NT2/D1 (cell line): Measurements from ENCODE around the gene MZT2B.
"Not testable (repeated sequence)": the region's sequence is repeated elsewhere in the genome, so short reads cannot be mapped to it uniquely, and the experiment has no call there.

Source experiments
- DNase-seq: peaks from one replicate; pipeline ENCODE4 v3.0.0-alpha.2; 2011; ENCODE audit warnings: low read depth, low spot score
- H3K27me3 ChIP-seq: 2 replicates; pipeline ENCODE4 v1.6.0; 2011; ENCODE audit warnings: mild to moderate bottlenecking; ENCODE audit not compliant: insufficient read length, insufficient read depth
- H3K36me3 ChIP-seq: 2 replicates; pipeline ENCODE4 v1.6.1; 2011; ENCODE audit warnings: mild to moderate bottlenecking, low read length, mixed read lengths; ENCODE audit not compliant: insufficient read depth, insufficient read length
- H3K4me1 ChIP-seq: 2 replicates; pipeline ENCODE4 v1.5.1; 2011; ENCODE audit not compliant: insufficient read depth, insufficient read length
- H3K4me3 ChIP-seq: 2 replicates; pipeline ENCODE4 v1.5.1; 2011; ENCODE audit warnings: low read depth; ENCODE audit not compliant: insufficient read length
- H3K9ac ChIP-seq: 2 replicates; pipeline ENCODE4 v1.6.0; 2011; ENCODE audit warnings: low read depth; ENCODE audit not compliant: insufficient read length
- H3K9me3 ChIP-seq: 2 replicates; pipeline ENCODE4 v1.5.1; 2011; ENCODE audit warnings: mild to moderate bottlenecking, low read length; ENCODE audit not compliant: insufficient read depth
- SUZ12 ChIP-seq: IDR thresholded peaks from 2 replicates; pipeline ENCODE4 v1.6.1; 2011; ENCODE audit not compliant: insufficient read length, insufficient read depth; ENCODE audit errors: extremely low read depth
- YY1 ChIP-seq: IDR thresholded peaks from 2 replicates; pipeline ENCODE4 v1.6.1; 2011; ENCODE audit not compliant: insufficient read length, insufficient read depth
- ZNF274 ChIP-seq: IDR thresholded peaks from 2 replicates; pipeline ENCODE4 v1.6.1; 2011; ENCODE audit warnings: mild to moderate bottlenecking, low read depth, low read length

Gene MZT2B

DNA sequence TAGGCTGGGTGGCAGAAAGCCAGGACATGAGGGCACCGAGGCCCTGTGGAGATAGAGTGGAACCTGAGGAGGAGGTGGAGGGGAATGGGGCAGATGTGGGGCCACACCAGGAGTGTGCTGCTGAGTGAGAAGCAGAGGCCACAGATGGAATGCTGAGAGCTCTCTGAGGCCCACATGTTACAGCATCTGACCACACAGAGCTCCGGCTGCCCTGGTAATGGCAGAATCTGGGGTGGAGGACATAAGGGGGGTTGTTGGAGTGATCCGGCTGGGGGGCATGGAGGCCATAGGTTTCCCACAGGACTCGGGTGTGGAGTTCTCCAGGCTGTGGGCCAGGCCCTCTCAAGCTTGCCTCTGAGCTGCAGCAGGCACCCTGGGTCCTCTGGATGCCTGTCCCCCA is 3.8 kb downstream of the MZT2B start:
- Histone ChIP-seq H3K4me1 (peaks cover 14% of the 10 kb centered on the region), H3K9me3 (no peaks in the 10 kb centered on the region), H3K36me3 (peaks cover 34% of the 10 kb centered on the region), H3K4me3 (no peak overlapping the region), H3K27me3 (no peaks in the 10 kb centered on the region), H3K9ac (no peak overlapping the region)
- no peak for DNase-seq
- TF ChIP-seq ZNF274 (no peak), YY1 (no peak), SUZ12 (no peak)

DNA sequence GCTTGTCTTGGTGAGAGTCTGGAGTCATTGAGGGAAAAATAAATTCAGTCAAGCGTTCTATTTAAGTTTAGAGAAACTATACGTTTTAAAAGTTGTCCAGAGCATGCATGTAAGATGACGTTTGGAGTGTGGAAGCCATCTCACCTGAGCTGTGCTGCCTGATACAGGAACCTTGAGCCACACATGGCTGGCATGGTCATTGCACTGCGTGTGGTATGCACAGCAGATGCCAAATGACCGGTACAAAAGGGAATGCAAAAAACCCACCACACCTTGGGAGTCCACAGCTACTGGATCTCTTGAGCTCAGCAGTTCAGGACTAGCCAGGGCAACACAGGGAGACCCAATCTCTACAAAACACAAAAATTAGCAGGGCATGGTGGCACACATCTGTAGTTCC is 4.3 kb downstream of the MZT2B start:
- no peaks in the 10 kb centered on the region for H3K27me3 ChIP-seq
- no peak overlapping the region for H3K9ac ChIP-seq
- H3K36me3 ChIP-seq = peaks cover 39% of the 10 kb centered on the region
- TF ChIP-seq SUZ12 = no peak
- no peak for TF ChIP-seq ZNF274
- no peak overlapping the region for H3K4me3 ChIP-seq
- peaks cover 14% of the 10 kb centered on the region for H3K4me1 ChIP-seq
- no peak for DNase-seq
- H3K9me3 ChIP-seq = no peaks in the 10 kb centered on the region

DNA sequence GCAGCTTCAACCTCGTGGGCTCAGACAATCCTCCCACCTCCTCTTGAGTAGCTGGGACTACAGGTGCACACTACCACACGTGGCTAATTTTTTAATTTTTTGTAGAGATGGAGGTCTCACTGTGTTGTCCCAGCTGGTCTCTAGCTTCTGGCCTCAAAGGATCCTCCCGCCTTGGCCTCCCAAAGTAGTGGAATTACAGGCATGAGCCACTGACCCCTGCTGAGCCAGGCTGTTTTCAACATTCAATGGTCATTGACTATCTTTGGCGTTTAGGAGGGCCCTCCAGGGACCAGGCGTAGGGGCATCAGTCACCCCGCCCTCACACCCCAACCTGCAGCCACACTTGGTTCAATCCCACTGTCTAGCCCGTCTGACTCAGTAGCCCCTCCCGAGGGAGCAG is 5.2 kb downstream of the MZT2B start:
- H3K9me3 ChIP-seq = no peaks in the 10 kb centered on the region
- H3K4me3 ChIP-seq = no peak overlapping the region
- H3K9ac ChIP-seq = no peak overlapping the region
- TF ChIP-seq ZNF274 (no peak), SUZ12 (no peak), YY1 (no peak)
- no peaks in the 10 kb centered on the region for H3K27me3 ChIP-seq
- H3K4me1 ChIP-seq = peaks cover 14% of the 10 kb centered on the region
- DNase-seq = no peak
- peaks cover 40% of the 10 kb centered on the region for H3K36me3 ChIP-seq

DNA sequence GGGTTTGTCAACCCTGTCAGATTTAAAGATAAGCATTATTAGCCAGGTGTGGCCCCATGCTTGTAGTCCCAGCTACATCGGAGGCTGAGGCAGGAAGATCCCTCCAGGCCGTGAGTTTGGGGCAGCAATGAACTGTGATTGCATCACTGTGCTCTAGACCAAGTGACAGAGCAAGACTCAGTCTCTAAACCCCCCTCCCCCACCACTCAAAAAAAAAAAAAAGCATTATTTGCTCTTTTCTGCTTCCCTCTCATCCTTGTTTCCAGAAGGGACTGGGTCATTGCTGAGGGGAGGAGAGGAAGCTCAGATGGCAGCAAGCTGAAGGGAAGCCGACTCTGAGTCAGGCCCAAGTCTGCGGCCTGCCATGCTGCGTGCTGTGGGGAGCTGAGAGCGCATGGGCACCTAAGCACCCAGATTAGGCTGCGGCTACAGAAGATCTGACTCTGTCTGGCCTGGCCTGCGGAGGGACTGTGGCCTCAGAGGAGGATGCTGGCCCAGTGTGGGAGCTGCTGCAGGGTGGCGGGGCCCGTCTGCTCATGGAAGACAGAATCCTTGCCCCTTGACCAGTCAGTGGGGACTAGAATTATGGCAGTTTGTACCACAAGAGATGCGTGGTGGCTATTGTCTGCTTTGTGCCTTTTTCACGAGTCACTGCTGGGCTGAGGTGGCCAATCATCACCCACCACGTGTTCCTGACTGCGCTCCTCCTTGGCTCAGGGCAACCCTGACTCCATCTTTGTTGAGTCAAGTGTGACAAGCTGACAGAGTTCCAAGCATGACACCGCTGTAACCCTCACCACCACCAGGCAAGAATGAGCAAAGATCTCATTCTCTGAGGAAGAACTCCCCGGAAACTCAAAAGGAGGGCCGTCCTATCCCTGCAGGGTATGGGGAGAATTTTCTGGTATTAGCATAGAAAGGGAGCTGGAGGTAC is 6.1 kb downstream of the MZT2B start:
- H3K9ac ChIP-seq = peak overlapping the region; percentile 50
- not testable (repeated sequence) for H3K27me3 ChIP-seq, H3K4me3 ChIP-seq, H3K9me3 ChIP-seq, DNase-seq
- peaks cover 11% of the 10 kb centered on the region for H3K4me1 ChIP-seq
- peaks cover 38% of the 10 kb centered on the region for H3K36me3 ChIP-seq

DNA sequence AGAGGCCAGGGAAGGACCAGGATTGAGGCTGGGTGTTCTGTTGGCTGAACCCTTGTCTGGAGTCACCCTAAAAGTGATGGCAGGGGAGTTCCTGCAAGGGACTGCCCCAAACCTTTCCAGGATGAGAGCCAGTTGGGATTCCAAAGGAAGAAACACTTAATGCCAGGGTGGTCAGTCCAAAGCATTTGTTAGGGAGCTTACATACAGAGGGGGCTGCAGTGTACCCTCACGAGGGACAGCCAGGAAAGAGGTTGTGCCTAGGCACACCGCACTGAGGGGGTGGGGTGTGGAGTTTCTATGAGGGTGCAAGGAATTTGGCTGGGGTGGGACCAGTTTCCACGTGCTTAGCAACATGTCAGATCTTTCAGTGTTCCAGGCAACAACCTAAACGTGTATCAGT is 6.9 kb downstream of the MZT2B start:
- not testable (repeated sequence) for H3K9ac ChIP-seq, DNase-seq, H3K4me3 ChIP-seq, H3K4me1 ChIP-seq, H3K27me3 ChIP-seq, H3K9me3 ChIP-seq
- peaks cover 30% of the 10 kb centered on the region for H3K36me3 ChIP-seq

DNA sequence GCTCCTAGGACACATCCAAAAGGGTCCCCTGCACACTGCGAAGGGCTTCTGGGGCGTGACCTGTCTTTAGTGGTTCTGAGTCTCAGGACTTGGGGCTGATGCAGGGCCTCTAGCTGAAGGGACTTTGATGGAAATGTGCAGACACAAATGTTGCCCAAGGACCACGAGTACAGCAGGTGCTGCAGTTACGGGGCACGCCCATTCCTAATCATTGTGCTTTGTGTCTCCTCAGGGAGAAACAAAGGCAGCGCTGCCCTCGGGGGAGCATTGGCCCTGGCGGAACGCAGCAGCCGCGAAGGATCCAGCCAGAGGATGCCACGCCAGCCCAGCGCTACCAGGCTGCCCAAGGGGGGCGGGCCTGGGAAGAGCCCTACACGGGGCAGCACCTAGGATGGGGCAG is 8.2 kb downstream of the MZT2B start:
- Histone ChIP-seq H3K27me3 (no peaks in the 10 kb centered on the region), H3K4me1 (peaks cover 4% of the 10 kb centered on the region), H3K9me3 (no peaks in the 10 kb centered on the region), H3K4me3 (no peak overlapping the region), H3K36me3 (peaks cover 21% of the 10 kb centered on the region), H3K9ac (no peak overlapping the region)
- TF ChIP-seq ZNF274 (no peak), YY1 (no peak)
- DNase-seq = no peak

DNA sequence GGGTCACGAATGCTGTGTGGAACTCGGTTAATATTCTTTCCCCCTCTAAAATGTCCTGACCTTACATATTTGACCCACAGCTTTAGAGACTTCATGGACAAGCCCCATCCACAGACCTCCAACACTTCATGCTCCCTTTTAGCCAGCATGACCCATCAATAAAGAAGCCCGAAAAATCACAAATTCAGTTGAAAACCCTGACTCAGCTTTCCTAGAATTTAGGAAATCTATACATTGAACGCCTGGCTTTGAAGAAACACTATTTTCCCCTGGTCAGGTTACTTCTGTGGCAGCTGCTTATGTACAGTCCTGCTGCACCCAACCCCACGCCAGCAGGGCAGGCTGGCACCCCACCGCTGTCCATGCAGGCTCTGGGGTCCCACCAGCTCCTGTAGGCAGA is 9.3 kb downstream of the MZT2B start:
- not testable (repeated sequence) for H3K9me3 ChIP-seq, H3K4me1 ChIP-seq, H3K9ac ChIP-seq, H3K4me3 ChIP-seq, H3K27me3 ChIP-seq, DNase-seq
- peaks cover 17% of the 10 kb centered on the region for H3K36me3 ChIP-seq

DNA sequence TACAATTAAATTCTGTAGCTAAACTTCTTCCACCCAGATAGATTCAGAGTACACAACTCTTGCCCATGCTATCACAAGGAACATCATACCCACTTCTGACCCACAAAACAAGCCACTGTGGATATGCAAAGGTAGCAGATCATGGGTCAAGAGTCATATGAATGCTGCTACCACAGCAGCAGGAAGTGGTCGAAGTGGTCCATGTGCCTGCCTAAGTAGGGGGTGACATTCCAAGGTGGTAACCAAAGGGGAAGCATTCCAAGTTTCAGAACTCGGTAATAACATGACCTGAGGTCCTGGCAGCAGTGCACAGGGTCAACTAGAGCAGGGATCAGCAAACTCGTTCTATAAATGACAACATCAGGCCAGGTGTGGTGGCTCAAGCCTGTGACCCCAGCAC is 10.4 kb downstream of the MZT2B start:
- not testable (repeated sequence) for H3K27me3 ChIP-seq, H3K4me3 ChIP-seq, DNase-seq, H3K4me1 ChIP-seq, H3K9me3 ChIP-seq, H3K9ac ChIP-seq
- peaks cover 12% of the 10 kb centered on the region for H3K36me3 ChIP-seq

DNA sequence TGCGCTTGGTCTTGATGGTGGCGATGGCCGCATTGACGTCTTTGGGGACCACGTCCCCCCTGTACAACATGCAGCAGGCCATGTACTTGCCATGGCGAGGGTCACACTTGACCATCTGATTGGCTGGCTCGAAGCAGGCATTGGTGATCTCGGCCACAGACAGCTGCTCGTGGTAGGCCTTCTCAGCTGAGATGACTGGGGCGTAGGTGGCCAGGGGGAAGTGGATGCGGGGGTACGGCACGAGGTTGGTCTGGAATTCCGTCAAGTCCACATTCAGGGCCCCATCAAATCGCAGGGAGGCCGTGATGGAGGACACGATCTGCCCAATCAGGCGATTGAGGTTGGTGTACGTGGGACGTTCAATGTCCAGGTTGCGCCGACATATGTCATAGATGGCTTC is 11.8 kb downstream of the MZT2B start:
- H3K36me3 ChIP-seq, H3K9me3 ChIP-seq, DNase-seq, H3K27me3 ChIP-seq, H3K9ac ChIP-seq, H3K4me1 ChIP-seq, H3K4me3 ChIP-seq: not testable (repeated sequence)

DNA sequence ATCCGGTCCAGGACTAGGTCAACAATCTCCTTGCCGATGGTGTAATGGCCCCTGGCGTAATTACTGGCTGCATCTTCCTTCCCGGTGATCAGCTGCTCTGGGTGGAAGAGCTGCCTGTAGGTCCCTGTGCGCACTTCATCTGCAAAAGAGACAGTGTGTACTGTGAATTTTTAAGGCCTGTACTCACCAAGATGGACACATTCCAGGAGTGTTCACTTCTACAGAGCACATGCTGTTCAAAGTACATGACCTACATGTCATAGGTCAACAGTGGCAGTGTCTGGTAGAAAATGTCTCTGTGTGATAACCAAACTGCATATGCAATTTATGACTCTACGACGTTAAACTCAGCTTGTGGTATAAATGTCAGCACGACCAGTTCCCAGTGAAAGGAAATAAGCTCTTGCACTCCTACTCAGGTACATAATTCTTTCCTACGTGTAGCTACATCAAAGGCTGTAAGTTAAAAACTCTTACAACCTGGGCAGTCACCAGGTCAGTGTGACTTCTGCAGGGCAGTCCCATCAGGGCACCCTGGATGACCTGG is 13.1 kb downstream of the MZT2B start:
- DNase-seq, H3K9me3 ChIP-seq, H3K4me1 ChIP-seq, H3K27me3 ChIP-seq, H3K36me3 ChIP-seq, H3K4me3 ChIP-seq, H3K9ac ChIP-seq: not testable (repeated sequence)

DNA sequence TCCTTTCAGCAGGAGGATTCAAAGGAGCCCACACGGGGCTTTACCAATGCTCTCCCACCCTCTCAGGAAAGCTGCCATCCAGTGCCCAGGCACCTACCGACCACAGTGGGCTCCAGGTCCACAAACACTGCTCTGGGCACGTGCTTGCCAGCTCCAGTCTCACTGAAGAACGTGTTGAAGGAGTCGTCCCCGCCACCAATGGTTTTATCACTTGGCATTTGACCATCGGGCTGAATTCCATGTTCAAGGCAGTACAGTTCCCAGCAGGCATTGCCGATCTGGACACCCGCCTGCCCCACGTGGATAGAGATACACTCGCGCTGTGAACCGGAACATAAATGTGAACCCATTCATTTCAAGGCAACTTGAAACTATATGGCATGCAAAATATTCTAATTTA is 14.0 kb downstream of the MZT2B start:
- H3K36me3 ChIP-seq, H3K4me1 ChIP-seq, H3K27me3 ChIP-seq, H3K4me3 ChIP-seq, H3K9me3 ChIP-seq, DNase-seq, H3K9ac ChIP-seq: not testable (repeated sequence)
